RCC 7860 (cell line): ENCODE results near the gene RPH3AL.

Experiments
- DNase-seq: peaks from one replicate; pipeline ENCODE4 v3.0.0-alpha.2; 2015; ENCODE audit warnings: low spot score
- FAIRE-seq: peaks from 2 replicates; lab custom pipeline; 2012; peaks lifted over from hg19 to GRCh38; lab: Jason Lieb, UNC

Gene RPH3AL

DNA sequence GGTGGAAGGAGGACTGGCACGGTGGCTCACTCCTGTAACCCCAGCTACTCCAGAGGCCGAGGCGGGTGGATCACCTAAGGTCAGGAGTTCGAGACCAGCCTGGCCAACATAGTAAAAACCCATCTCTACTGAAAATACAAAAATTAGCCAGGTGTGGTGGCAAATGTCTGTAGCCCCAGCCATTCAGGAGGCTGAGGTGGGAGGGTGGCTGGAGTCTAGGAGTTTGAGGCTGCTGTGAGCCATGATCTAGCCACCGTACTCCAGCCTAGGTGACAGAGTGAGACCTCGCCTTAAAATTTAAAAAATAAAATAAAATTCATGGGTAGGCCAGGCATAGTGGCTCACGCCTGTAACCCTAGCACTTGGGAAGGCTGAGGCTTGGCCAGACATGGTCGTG is 1.2 kb upstream of the RPH3AL start:
- no peak for FAIRE-seq

DNA sequence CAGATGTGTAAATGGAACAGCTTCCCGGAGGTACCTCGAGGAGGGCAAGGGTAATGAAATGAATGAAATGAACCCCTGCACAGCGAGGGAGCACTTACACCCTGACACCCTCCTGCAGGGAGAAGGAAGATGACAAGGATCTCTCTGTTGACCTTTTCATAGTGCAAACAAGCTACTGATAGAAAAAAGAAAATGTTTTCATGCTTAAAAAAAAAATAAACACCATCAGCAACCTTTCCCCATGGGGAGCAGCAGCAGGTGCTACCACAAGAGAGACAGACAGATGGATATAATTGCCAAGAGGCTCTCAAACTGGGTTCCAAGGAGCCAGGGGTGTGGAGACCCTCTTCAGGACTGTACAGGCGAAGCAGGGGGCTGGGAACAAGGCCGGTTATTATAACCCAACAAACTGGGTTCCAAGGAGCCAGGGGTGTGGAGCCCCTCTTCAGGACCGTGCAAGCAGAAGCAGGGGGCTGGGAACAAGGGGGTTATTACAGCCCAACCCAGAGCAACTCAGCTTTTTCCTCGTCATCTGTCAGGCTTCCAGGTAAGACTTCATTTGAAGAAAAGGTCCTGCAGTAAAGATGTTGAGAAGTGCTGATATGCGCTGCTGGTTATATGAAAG is 718 bp upstream of the RPH3AL start:
- DNase-seq (no peak), FAIRE-seq (no peak)

More for the DNA sequence above, 1.2 kb upstream of the RPH3AL start:
- DNase-seq = no peak

DNA sequence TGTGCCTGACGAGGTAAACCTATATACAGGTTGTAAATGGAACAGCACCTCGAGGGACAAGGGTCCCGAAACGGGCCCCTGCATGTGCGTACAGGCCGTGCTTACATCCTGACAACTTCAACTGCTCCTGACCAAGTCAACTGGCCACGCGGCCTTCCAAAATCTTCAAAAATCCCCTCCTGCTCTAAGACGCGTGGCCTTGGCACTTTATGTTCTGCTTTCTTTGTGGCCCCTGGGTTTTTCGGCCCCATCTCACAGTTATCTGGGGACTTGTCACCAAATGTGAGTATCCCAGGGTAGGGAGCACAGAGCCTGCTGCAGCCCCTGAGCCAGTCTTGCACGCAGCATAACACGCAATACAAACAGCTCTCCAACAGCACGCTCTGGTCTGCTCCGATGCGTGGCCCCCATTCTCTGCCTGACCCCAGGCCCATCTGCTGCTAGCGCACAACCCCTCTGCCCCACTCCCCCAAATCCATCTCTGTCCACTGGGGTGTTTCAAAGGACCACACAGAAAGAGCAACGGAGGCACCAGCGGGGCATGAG is 659 bp downstream of the RPH3AL start:
- FAIRE-seq (no peak), DNase-seq (no peak)

DNA sequence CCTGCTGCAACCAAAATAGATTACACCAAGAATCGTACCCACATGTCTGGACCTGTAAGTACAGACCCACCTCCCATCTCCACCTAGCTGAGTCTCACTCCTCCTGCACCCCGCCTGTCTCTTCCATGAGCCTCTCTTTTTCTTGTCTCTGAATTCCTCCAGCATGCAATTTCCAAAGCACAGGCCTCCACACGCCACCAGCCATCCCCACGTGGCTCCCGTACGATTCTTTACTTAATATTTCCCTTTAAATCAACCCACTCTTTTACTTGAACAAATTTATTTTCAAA is 1.2 kb downstream of the RPH3AL start:
- no peak for FAIRE-seq

DNA sequence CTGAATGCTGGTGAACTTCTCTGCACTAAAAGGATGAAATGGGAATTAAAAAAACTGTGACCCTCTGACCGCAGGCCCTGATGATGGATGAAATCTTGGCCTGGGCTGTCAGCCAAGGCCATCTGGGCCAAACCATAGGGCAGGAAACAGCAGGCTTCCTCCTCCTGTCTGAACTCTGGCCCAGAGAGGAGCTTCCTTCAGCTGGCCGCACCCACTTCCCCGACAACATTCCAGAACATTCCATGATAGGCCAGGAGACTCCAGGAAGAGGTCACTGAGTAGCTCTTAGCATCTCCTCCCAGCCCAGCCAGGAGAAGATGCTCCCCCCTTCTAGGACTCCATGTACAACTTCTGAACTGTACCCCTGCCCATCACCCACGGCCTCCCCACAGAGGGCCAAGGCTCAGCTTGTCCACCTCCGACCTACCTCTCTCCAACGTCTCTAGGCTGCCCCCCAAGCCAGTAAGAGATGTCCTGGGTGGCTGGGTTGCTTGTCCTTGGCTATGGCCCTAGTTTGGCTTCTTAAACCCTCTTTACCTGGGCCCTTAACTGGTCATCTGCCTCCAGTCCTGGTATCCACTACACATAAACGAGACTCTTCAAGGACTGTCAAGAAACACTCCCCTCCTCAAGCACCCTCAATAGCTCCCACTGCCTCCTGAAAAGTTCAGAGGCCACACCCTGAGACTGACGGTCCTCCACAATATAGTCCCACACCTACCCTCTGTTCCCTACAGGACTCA is 1.7 kb downstream of the RPH3AL start:
- DNase-seq (peak; percentile 83), FAIRE-seq (peak; percentile 93)

More for the DNA sequence above, 1.2 kb downstream of the RPH3AL start:
- DNase-seq = no peak

DNA sequence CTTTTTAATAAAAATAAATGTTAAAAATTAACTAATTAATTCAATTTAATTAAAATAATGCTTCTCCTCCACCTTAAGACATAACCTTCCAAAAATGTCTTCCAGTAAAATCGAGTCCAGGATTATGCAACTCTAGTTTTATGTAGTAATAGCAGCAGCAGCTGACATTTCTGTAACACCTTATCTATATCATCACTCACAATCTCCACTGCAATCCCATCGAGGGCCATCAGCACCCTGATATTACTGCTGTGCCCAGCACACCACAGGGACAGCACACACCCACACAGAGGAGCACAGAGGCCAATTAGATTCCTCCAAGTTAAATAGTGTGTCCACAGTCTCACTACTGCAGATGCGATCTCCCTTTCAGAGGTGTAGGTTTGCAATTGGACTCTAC is 2.9 kb downstream of the RPH3AL start:
- no peak for FAIRE-seq
- no peak for DNase-seq

DNA sequence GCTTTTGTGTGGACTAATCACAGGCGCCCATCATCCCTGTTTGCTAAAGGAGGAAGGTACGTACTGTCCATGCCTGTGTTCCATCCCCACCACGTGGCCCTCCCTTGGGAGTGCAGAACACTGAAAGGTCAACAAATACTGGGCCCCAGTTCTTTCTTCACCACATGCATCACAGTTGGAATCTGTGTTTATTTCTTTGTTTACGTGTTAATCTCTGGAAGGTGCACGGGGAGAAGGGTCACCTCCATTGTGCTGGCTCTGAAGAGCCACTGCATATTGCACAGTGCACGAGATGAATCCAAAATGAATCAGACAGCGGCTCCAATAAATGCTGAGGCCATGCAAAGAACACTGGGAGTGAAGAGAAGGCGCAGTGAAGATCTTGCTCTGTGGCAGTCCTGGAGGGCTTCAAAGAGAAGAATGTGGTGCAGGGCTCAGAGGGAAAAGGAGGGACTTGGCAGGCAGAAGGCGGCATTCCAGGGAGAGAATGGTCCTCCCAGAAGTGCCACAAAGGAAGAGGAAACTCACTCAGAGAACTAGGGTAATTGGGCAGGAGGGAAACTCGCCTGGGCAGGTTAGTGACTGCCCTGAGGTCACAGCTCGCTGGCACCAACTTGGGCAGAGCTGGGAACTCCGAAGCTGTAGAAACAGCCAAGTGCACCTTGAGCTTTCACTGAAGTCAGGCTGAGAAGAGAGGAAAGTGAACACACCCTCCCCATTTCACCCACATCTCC is 3.7 kb downstream of the RPH3AL start:
- FAIRE-seq = no peak
- no peak for DNase-seq

DNA sequence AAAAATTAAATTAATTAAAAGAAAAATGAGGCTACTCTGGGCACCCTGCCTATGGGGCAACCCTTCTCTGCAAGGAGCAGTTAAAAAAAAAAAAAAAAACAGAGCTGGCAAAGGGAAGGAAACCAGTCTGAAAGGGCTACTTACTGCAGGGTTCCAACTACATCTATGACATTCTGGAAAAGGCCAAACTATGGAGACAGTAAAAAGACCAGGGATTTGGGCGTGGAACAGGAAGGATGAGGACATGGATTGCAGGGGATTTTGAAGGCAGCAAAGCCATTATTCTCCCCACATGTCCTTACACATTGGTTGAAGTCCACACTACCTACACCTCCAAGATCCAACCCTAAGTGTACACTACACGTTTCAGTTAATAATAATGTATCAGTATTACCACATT is 4.6 kb downstream of the RPH3AL start:
- DNase-seq = no peak
- FAIRE-seq = no peak

DNA sequence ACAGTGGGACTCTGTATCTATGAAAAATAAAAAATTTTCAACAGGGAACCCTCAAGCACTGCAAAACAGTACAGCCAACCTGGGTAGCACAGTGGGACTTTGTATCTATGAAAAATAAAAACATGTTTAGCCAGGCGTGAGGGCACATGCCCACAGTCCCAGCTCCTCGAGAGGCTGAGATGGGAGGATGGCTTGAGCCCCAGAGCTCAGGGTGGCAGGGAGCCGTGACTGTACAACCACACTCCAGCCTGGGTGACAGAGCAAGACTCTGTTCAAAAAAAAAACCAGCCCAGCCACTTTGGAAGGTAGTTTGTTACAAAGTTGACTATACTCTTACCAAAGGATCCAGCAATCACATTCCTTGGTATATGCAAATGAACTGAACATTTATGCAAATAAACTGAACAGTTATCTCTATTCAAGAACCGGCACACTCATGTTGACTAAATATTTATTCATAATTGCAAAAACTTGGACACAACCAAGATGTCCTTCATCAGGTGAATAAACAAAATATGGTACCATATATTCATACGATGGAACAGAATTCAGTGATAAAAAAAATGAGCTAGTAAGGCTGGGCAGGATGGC is 5.2 kb downstream of the RPH3AL start:
- no peak for FAIRE-seq

DNA sequence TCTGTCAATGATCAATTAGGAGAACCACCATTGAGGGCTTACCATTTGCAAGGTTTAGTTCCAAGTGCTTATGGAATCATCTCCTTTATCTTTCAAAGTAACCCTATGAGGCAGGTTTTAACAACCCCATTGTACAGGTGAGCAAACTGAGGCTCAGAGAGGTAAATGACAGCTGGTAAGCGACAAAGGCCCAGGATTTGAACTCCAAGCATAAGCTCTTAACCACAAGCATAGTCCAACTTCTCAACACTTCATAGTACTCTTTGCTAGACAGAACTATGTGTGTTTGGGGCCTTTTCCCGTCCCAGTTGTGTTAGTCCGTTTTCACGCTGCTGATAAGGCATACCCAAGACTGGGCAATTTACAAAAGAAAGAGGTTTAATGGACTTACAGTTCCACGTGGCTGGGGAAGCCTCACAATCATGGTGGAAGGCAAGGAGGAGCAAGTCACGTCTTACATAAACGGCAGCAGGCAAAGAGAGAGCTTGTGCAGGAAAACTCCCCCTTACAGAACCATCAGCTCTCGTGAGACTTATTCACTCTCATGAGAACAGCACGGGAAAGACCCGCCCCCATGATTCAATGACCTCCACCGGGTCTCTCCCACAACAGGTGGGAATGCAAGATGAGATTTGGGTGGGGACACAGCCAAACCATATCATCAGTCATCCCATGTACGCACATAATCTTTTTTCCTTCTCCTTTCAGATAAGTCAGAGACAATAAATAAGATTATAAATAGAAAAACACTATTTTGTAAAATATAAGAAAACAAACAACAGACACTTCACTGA is 6.4 kb downstream of the RPH3AL start:
- FAIRE-seq = no peak
- no peak for DNase-seq

More for the DNA sequence above, 5.2 kb downstream of the RPH3AL start:
- no peak for DNase-seq

DNA sequence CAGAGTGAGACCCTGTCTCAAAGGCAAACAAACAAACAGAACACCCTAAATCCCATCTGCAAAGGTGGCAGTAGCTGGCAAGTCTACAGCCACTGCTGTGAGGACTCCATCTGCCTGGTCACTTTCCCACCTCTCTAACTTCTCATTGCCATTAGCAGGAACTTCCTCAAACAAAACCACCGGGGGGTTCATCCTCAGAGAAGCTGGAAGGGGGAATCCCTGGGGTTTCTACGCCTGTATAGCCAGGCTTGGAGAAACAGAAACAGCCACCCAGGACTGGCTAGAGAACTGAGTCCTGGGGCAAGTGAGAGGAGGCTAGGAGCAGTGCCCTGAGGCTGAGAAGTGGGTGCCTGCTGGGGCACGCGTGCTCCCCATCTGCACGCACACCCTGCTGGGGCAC is 7.3 kb downstream of the RPH3AL start:
- DNase-seq (no peak), FAIRE-seq (no peak)

DNA sequence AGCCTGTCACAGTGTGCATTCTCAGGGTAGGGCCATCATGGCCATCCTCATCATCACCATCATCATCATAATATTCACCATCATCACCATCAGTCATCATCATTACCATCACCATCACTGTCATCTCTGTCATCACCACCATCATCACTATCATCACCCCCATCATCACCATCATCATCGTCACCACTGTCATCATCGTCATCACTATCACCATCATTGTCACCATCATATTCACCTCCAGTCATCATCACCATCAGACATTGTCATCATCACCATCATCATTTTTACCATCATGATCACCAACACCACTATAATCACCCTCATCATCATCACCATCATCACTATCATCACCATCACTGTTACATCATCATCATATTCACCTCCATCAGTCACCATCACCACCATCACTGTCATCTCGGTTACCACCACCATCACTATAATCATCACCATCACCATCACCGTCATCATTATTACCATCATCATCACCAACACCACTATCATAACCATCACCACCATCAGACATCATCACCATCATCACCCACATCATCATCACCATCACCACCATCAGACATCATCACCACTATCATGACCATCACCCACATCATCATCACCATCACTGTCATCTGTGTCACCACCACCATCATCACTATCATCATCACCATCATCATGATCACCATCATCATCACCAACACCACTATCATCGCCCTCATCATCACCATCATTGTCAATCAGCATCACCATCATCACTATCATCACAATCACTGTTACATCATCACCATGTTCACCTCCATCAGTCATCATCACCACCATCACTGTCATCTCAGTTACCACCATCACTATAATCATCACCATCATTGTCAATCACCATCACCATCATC is 8.5 kb downstream of the RPH3AL start:
- FAIRE-seq (no peak), DNase-seq (no peak)

DNA sequence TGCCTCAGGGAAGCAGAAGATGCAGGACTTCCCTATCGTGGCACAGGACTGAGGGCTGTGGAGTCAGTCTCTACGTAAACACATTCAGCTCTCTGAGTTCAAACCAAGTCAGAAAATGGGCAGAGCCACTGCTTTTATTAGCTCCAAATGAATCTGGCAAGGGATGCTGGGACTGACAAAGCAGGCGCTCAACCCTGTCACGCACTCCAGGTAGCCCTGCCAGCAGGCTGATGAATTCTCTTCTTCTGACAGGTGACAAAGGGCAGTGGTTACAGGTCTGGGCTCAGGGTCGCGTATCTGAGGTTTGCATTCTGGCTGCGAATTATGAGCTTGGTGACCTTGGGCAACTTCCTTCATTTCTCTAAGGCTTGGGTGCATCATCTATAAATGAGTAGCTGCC is 9.4 kb downstream of the RPH3AL start:
- FAIRE-seq (no peak), DNase-seq (no peak)

DNA sequence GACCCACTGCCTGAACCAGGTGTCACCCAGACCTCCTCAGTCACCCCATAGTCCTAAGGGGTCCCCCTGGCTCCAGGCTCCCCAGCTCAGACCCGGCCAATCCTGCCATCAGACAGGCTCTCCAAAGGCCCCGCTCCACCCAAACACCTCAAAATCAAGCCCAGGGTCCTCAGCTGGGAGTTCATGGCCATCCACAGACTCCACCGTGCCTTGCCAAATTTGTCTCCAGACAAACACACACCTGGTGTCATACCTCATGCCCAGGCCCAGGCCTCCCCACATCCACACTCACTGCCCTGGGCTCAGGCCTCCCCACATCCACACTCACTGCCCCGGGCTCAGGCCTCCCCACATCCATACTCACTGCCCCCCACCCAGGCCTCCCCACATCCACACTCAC is 12.5 kb downstream of the RPH3AL start:
- FAIRE-seq (no peak), DNase-seq (no peak)

DNA sequence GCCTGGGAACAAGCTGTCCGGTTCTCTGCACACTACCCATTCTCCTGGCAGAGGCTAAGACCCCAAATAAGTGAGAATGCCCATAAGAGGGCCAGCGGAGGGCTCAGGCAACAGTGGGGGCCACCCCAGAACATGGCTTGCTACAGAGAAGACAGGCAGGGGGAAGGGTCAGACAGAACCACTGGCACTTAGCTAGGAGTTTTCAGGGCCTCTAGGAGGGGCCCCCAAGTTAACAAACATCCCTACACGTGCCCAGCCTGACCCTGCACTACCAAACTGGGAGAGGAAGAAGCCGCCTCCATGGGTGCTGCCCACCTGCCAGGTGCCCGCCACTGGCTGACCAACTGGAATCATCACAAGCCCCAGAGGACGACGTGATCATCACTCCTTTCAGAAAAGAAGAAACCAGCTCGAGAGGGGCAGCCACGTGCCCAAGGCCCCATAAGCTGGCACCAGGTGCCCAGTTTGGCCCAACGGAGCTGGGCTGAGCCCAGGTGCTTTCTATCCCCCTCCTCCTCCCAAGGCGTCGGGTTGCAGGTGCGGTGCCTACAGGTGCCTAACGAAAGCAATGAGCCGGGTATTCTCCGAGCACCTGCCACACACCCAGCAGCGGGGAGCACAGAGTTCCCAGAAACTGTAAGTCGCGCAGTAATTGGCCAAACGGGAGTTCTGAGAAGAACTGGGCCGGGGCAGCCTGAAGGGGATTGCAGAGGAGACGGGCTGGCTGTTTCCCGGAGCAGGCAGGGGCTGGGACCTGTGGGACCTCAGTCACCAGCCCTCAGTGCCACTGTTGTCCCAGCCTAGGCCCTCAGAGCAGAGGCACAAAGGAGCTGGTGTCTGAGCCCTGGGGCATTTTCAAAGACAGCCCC is 13.2 kb downstream of the RPH3AL start:
- DNase-seq (no peak), FAIRE-seq (no peak)

DNA sequence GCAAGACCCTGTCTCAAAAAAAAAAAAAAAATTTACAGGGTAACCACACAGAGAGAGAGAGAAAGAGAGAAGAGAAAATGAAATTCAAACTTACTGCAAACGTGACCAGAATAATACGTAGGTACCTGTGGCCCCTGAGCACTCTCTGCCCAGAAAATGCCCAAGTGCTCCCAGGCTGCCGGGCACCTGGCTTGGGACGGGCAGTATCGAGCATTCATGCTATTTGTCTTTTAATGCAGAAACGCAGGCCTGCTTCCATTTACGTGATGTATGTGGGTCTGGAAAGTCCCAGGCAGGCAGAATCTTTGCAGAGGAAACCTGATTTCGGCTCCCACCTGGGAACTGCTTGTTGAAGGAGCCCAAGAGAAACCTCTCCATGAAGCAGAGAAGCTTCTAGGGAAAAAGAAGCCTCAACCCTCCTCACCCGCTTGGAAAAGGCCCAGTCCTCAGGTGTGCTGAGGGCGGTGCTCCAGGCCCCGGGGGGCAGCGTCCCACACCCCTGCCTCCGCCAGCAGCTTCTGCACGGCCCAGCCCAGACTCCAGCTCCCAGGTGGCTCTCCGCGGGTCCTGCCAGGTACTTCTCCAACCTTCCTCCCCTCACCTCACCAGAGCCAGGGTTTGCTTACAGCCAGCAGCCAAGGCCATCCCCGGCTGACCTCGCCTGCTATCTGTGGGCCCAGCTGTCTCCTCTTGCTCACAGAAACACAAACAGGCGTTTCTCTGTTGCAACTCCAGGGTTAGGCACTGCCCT is 14.0 kb downstream of the RPH3AL start:
- DNase-seq (no peak), FAIRE-seq (no peak)

DNA sequence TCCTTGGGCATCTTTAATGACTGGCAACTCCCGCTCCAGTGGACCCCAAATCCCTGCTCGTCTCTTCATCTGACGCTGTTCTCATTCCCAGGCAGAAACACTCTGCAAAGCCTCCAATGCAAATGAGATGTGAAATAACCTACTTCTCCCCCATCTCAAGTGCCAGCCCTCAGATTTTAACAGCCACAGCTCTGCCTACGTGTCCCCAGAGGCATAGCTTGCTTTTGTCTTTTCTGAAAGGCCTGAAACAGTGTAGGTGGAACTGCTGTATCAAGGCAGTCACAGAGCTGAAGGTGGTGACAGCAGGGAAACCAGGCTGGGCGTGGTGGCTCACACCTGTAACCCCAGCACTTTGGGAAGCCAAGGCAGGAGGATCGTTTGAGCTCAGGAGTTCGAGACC is 14.7 kb downstream of the RPH3AL start:
- FAIRE-seq (no peak), DNase-seq (no peak)

DNA sequence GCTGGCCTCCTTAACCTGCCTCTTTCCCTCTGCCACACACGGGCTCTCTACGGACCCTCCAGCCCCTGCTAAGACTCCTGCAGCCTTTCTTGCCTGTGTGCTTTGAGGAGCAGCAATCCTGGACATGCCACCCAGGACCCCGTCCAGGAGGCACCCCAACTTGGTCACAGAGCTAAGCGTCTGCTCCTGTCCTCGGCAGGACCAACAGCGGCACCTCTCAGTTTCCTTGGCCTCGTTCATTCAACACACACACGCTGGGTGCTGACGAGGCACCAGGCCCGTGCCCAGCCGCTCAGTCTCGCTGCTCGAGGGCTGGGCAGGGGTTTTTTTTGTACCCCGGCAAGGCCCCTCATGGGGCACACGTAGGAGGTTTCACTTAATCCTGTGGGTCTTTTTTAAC is 15.2 kb downstream of the RPH3AL start:
- no peak for FAIRE-seq

More for the DNA sequence above, 15.2 kb downstream of the RPH3AL start:
- no peak for DNase-seq
